Retinal pigment epithelial cell (primary cell): Measurements from ENCODE around the gene SCAF4.

Source experiments
- DNase-seq: peaks from one replicate; pipeline ENCODE4 v3.0.0-alpha.2; 2010; ENCODE audit warnings: low read depth
- H3K4me3 ChIP-seq: 2 replicates; pipeline ENCODE4 v1.5.1; 2011; ENCODE audit warnings: mild to moderate bottlenecking, low read length, control low read depth, moderate library complexity
- TF ChIP-seq, protein P1 (sequence below): conservative IDR thresholded peaks from 2 replicates; pipeline ENCODE4 v1.5.1; 2011; ENCODE audit warnings: low read depth, low read length, control low read depth, inconsistent platforms

The SCAF4 gene

DNA sequence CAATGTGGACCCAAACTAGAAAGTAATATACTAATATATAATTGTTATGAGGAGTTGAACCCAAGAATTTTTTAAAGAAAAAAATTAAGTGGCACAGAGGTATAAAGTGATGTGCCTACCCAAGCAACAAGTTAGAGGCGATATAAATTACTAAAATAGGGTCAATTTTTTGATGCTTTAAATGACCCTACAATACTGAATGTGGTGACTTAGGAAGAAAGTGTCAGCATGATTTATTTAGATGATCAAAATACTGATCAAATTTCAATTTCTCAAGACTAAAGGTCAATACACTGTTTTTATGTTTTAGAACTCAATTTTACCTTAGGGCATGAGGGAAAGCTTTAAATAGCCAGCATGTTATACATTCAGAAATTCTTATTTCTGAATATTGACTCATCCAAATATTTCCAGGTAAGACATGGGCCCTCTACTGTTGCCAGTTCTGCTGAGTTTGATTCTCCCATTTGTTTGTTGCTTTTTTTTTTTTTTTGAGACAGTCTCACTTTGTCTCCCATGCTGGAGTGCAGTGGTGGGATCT, 20.1 kb downstream of the SCAF4 start:
- DNase-seq = no peak
- TF ChIP-seq, protein P1, sequence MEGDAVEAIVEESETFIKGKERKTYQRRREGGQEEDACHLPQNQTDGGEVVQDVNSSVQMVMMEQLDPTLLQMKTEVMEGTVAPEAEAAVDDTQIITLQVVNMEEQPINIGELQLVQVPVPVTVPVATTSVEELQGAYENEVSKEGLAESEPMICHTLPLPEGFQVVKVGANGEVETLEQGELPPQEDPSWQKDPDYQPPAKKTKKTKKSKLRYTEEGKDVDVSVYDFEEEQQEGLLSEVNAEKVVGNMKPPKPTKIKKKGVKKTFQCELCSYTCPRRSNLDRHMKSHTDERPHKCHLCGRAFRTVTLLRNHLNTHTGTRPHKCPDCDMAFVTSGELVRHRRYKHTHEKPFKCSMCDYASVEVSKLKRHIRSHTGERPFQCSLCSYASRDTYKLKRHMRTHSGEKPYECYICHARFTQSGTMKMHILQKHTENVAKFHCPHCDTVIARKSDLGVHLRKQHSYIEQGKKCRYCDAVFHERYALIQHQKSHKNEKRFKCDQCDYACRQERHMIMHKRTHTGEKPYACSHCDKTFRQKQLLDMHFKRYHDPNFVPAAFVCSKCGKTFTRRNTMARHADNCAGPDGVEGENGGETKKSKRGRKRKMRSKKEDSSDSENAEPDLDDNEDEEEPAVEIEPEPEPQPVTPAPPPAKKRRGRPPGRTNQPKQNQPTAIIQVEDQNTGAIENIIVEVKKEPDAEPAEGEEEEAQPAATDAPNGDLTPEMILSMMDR = no peak
- H3K4me3 ChIP-seq = no peak overlapping the region

DNA sequence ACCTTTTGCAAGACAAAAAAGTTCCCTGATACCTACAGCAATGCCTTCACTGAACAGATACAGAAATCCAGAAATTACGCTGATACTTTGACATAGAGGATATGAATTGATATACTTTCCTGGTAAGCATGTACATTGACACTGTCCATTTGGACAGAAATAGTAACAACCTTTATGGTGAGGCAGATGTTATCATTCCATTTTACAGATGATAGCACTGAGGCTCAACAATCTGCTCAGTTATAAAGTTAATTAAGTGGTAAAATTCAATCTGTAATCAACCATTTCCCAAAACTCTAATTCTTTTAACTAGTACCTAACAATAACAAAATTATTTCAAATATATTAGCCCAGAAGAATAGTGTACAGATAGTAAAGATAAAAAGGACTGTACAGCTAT, 20.6 kb downstream of the SCAF4 start:
- H3K4me3 ChIP-seq = no peak overlapping the region
- no peak for DNase-seq
- TF ChIP-seq, protein P1 = no peak

DNA sequence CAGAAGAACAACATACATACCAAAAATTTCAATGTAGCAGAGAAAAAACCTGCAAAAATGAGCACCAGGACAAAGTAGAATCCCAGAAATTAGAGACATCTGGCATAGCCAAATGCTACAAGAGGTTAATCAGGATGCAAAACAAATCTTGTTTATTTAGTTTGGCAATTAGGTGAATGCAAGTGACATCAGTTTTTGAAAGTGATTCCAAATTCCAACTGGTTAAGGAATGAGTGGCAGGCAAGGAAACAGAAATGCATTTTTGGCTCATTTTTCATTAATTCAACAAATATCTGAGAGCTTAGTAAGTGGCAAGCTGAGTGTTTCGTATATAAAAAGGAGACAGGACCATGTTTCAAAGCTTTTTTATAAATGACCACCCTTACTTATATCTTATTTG, 21.3 kb downstream of the SCAF4 start:
- H3K4me3 ChIP-seq = no peak overlapping the region
- DNase-seq = no peak
- TF ChIP-seq, protein P1 = no peak

DNA sequence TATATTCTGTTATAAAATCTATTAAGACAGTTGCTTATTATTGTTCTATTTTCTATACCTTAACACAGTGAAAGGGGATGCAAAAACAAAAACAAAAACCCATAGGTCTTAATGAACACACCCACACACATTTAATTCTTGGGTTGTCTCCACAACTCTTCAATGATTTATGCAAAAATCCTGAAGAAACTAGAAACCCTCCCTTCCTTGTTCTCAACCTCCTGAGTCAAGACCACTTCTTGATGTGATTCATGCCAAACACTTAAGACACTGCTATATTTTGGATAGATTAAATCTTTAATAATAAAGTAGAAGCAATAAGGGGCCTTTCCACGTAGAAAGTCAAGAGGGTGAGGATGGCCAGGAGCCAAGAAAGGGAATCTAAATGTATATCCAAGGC, 23.4 kb downstream of the SCAF4 start:
- H3K4me3 ChIP-seq = no peak overlapping the region
- DNase-seq = no peak

DNA sequence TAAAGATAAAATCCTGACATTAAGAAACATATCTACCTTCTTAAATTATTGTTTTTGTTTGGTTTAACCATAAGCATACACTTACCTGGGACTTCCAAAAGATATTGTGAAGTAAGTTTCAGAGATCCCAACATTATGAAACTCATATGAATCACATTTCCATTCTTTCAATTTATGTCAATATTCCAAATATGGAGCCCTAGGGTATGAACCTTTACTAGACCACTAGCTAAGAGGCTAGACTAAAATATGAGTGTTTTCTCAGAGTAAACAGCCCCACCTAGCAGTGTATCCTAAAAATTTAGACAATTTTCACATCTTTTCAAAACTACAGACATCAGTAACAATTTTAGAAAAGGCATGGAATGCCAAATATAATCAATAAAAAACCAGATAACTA, 24.4 kb downstream of the SCAF4 start:
- no peak overlapping the region for H3K4me3 ChIP-seq
- TF ChIP-seq, protein P1 = no peak
- no peak for DNase-seq

More for the DNA sequence above, 23.4 kb downstream of the SCAF4 start:
- TF ChIP-seq, protein P1 = no peak

DNA sequence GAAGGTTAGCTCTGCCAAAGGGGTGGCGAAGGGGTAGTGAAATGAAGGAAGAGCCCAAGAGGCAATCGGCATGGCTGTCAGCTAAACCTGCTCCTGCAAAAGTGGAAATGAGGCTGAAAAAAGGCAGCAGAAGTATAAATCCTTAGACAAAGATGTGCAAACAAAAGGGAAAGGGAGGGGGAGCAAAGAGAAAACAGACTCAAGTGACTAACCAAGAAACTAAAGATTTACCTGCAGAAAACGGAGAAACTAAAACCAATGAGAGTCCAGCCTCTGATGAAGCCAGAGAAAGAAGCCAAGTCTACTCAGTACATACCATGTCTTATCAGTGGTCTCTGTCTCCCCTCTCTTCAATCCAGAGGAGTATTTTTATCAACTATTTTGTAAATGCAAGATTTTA, 25.4 kb downstream of the SCAF4 start:
- TF ChIP-seq, protein P1 = no peak
- H3K4me3 ChIP-seq = no peak overlapping the region
- DNase-seq = no peak

DNA sequence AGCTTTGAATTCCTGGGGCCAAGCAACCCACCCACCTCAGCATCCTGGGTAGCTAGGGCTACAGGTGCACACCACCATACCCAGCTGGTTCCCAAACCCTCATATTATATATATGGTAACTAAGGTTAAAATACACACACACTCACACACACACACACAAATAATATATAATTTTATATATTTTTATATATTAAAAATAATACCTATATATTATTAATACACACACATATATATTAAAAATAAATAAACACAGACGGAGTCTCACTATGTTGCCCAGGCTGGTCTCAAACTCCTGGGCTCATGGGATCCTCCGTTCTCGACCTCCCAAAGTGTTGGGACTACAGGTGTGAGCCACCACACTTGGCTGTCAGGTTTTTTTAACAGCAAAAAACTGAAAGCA, 31.9 kb downstream of the SCAF4 start:
- DNase-seq = no peak
- TF ChIP-seq, protein P1 = no peak
- H3K4me3 ChIP-seq = no peak overlapping the region
